IPS DF 4.7 (cell line): ENCODE measurements around the gene SFXN3.

Experiments used
- DNase-seq: peaks from one replicate; pipeline ENCODE4 v3.0.0-alpha.2; 2013; ENCODE audit warnings: low spot score; ENCODE audit errors: extremely low read depth

The SFXN3 gene

GRCh38 chr10:101072923-101073322 lies 41.9 kb downstream of the SFXN3 start:
- no peak for DNase-seq

GRCh38 chr10:101073631-101074030 lies 42.6 kb downstream of the SFXN3 start:
- no peak for DNase-seq

GRCh38 chr10:101075775-101076174 lies 44.7 kb downstream of the SFXN3 start:
- no peak for DNase-seq

- no peak for DNase-seq
These were observed 45.6 kb downstream of the SFXN3 start for GRCh38 chr10:101076630-101077029.

- DNase-seq: no peak
These were observed 48.8 kb downstream of the SFXN3 start for GRCh38 chr10:101079874-101080273.

GRCh38 chr10:101080933-101081931 lies 50.2 kb downstream of the SFXN3 start:
- no peak for DNase-seq

- DNase-seq: no peak
These were observed 54.8 kb downstream of the SFXN3 start for GRCh38 chr10:101085846-101086245.

GRCh38 chr10:101087376-101087775 lies 56.3 kb downstream of the SFXN3 start:
- DNase-seq: no peak

GRCh38 chr10:101087965-101088364 lies 56.9 kb downstream of the SFXN3 start:
- DNase-seq: no peak

- DNase-seq: no peak
These were observed 58.7 kb downstream of the SFXN3 start for GRCh38 chr10:101089520-101090299.

GRCh38 chr10:101090597-101090996 lies 59.6 kb downstream of the SFXN3 start:
- DNase-seq: no peak
